ENCODE data around the gene EPPIN. TPM values are rescaled to one million over a fixed set of nuclear protein-coding genes. Genes with fewer than 3 reads are reported as not detected.
A peak's percentile ranks its signal among the peaks of the same experiment; 100 is the strongest.

EPPIN gene
- total RNA-seq, 1 experiment from 2014 or later: 0.26 TPM

- TF ChIP-seq MAX (CRISPR knock-in tag; IDR thresholded peaks at IDR 0.05): no peak
- no peak for TF ChIP-seq ESRRA (CRISPR knock-in tag; IDR thresholded peaks at IDR 0.05; ENCODE audit: borderline replicate concordance)
These were observed 7.8 kb downstream of the EPPIN start, which contains the start of gene WFDC6 (continued) for GRCh38 chr20:45539382-45539781.

- POLR2A ChIA-PET: no interaction called here
- DNase-seq (ENCODE audit: low spot score) (peak; percentile 60), ATAC-seq (peak; percentile 89)
- Mint-ChIP-seq H3K9me3 (peaks cover 3% of the 10 kb centered on the region; the same call in 1 of the 2 replicates), H3K36me3 (no peaks in the 10 kb centered on the region), H3K27ac (no peak overlapping the region), H3K4me1 (peaks cover 6% of the 10 kb centered on the region), H3K27me3 (ENCODE audit: low read depth) (no peaks in the 10 kb centered on the region), H3K4me3 (no peak overlapping the region)
- CTCF ChIA-PET: interaction anchor here (0.6 to 2.9 kb wide), 17 partner anchors 20 to 400 kb away, joined by 3 to 44 read pairs (median 4); partner anchors contain the start of genes SPINT3, WFDC10A and WFDC13
- TF ChIP-seq FOXP4 (CRISPR knock-in tag; IDR thresholded peaks at IDR 0.05) (no peak), TP53 (CRISPR knock-in tag; IDR thresholded peaks at IDR 0.05) (no peak), ERG (CRISPR knock-in tag; IDR thresholded peaks at IDR 0.05) (no peak), ARID4B (CRISPR knock-in tag; IDR thresholded peaks at IDR 0.05; ENCODE audit: borderline replicate concordance) (no peak), ZNF416 (CRISPR knock-in tag; IDR thresholded peaks at IDR 0.05) (no peak), ZNF263 (CRISPR knock-in tag; IDR thresholded peaks at IDR 0.05; ENCODE audit: low read depth) (no peak), HMGA2 (CRISPR knock-in tag; IDR thresholded peaks at IDR 0.05) (no peak), USF1 (CRISPR knock-in tag; IDR thresholded peaks at IDR 0.05) (no peak), ETV6 (CRISPR knock-in tag; IDR thresholded peaks at IDR 0.05) (no peak)
These were observed 8.9 kb downstream of the EPPIN start for GRCh38 chr20:45538209-45538799.

GRCh38 chr20:45527294-45527693, 19.9 kb downstream of the EPPIN start:
- Mint-ChIP-seq H3K27me3 (ENCODE audit: low read depth) (no peaks in the 10 kb centered on the region), H3K9me3 (no peaks in the 10 kb centered on the region), H3K4me1 (no peaks in the 10 kb centered on the region), H3K4me3 (no peak overlapping the region), H3K27ac (no peak overlapping the region), H3K36me3 (no peaks in the 10 kb centered on the region)
- ATAC-seq (no peak), DNase-seq (ENCODE audit: low spot score) (no peak)
- ChIA-PET CTCF (no interaction called here), POLR2A (no interaction called here)
- TF ChIP-seq ZNF532 (CRISPR knock-in tag; IDR thresholded peaks at IDR 0.05; ENCODE audit: borderline replicate concordance): no peak
- TF ChIP-seq HMGA2 (CRISPR knock-in tag; IDR thresholded peaks at IDR 0.05): no peak
- no peak for TF ChIP-seq PREB (CRISPR knock-in tag; IDR thresholded peaks at IDR 0.05; ENCODE audit: borderline replicate concordance)
- TF ChIP-seq RORB (CRISPR knock-in tag; IDR thresholded peaks at IDR 0.05): no peak
- TF ChIP-seq AR (CRISPR knock-in tag; IDR thresholded peaks at IDR 0.05): no peak
